ENCODE results near the gene ZFHX2. TPM values are rescaled to one million over a fixed set of nuclear protein-coding genes. Genes with fewer than 3 reads are reported as not detected.

The ZFHX2 gene
- total and polyA plus RNA-seq, 2 of the 13 experiments (the other 11 are each of a cell fraction or from before 2014, with no cell fraction given) = 0.17 to 0.44 TPM

DNA sequence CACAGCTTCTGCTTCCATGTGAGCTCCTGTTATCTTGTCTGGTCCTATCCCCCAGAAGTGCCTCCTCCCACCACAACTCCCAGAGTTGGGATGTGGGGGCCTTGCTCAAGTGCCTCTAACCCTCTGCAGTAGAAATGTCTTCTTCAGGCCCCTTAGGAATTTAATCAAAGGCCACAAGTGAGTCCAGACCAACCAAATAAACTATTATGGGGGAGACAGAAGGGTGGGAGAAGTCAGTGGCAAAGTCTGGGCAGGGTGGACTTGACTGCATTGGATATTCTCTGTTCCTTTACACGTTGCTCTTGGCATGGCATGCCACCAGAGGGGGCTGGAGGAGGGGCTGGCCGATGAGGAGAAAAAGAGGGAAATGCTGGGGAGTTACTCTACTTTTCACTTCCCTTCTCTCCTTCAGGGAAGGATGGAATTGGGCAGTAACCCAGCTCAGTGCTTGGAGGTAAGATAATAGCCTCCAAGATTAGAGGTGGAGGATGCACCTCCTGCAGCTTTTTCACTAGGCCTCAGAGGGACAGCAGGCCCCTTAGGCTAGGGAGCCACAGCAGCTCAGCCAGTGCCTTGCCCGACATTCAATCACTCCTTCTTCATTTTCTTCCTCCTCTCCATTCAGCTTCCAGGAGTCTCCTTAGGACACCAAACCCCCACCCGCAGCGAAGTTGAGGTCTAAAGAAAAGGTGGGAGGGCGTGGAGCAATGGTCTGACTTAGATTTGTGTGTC lies 17.2 kb upstream of the ZFHX2 start (continued):
- 0 out of 2 replicates have a peak, but pooled peaks have one; percentile 24 for TF ChIP-seq ZNF788 (CRISPR knock-in tag; IDR thresholded peaks at IDR 0.05; ENCODE audit: borderline replicate concordance)
- TF ChIP-seq NCOA5 (CRISPR knock-in tag; IDR thresholded peaks at IDR 0.05) = no peak
- TF ChIP-seq SALL1 (CRISPR knock-in tag; IDR thresholded peaks at IDR 0.05) = 0 out of 2 replicates have a peak, but pooled peaks have one; percentile 8
- TF ChIP-seq ZXDC (CRISPR knock-in tag; IDR thresholded peaks at IDR 0.05) = no peak
- TF ChIP-seq ZFP36 (IDR thresholded peaks at IDR 0.05; ENCODE audit: borderline replicate concordance, low read depth, low read length, partially characterized antibody) = no peak
- no peak; the same call in 1 of the 2 replicates for TF ChIP-seq ZIK1 (CRISPR knock-in tag; IDR thresholded peaks at IDR 0.05; ENCODE audit: borderline replicate concordance, low read depth)
- TF ChIP-seq, protein P1, sequence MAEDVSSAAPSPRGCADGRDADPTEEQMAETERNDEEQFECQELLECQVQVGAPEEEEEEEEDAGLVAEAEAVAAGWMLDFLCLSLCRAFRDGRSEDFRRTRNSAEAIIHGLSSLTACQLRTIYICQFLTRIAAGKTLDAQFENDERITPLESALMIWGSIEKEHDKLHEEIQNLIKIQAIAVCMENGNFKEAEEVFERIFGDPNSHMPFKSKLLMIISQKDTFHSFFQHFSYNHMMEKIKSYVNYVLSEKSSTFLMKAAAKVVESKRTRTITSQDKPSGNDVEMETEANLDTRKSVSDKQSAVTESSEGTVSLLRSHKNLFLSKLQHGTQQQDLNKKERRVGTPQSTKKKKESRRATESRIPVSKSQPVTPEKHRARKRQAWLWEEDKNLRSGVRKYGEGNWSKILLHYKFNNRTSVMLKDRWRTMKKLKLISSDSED (CRISPR knock-in tag; IDR thresholded peaks at IDR 0.05) = no peak
- TF ChIP-seq ZGPAT (CRISPR knock-in tag; IDR thresholded peaks at IDR 0.05) = no peak
- TF ChIP-seq PCBP1 (IDR thresholded peaks at IDR 0.05; ENCODE audit: borderline replicate concordance, low read depth, low read length) = no peak
- no peak for TF ChIP-seq SP1 (IDR thresholded peaks at IDR 0.05)
- no peak for TF ChIP-seq SP1 (CRISPR knock-in tag; IDR thresholded peaks at IDR 0.05)
- no peak; the same call in 1 of the 2 replicates for TF ChIP-seq SIN3B (IDR thresholded peaks at IDR 0.05; ENCODE audit: low read length)
- no peak for TF ChIP-seq GMEB2 (CRISPR knock-in tag; IDR thresholded peaks at IDR 0.05; ENCODE audit: low read depth)
- TF ChIP-seq ZNF260 (CRISPR knock-in tag; IDR thresholded peaks at IDR 0.05; ENCODE audit: borderline replicate concordance, low read depth) = no peak; the same call in 1 of the 2 replicates
- no peak for TF ChIP-seq ZNF10 (CRISPR knock-in tag; IDR thresholded peaks at IDR 0.05; ENCODE audit: borderline replicate concordance, low read depth)
- no peak for TF ChIP-seq KDM3A (CRISPR knock-in tag; IDR thresholded peaks at IDR 0.05; ENCODE audit: low read depth)
- TF ChIP-seq ZNF883 (CRISPR knock-in tag; IDR thresholded peaks at IDR 0.05; ENCODE audit: not compliant biosample characterization) = no peak
- TF ChIP-seq BCLAF1 (IDR thresholded peaks at IDR 0.05) = no peak
- peak; percentile 68; the same call in 1 of the 2 replicates for TF ChIP-seq ZNF354B (CRISPR knock-in tag; IDR thresholded peaks at IDR 0.05)

Data from HepG2 (cell line).